CD8-positive, alpha-beta memory T cell (primary cell): ENCODE measurements around the gene ARSB. TPM values are rescaled to one million over a fixed set of nuclear protein-coding genes. Genes with fewer than 3 reads are reported as not detected.
A peak's percentile ranks its signal among the peaks of the same experiment; 100 is the strongest.
"Not testable (repeated sequence)": the region's sequence is repeated elsewhere in the genome, so short reads cannot be mapped to it uniquely, and the experiment has no call there.

Experiments
- CTCF ChIA-PET: fragments of 350-600 bp; sonication (Branson Sonifier 250); formaldehyde crosslinking; loops from one replicate; lab custom pipeline; 2021; ENCODE audit warnings: antibody characterized with exemption; lab: Charles Lee
- POLR2A ChIA-PET: fragments of 350-600 bp; sonication (Branson Sonifier 250); formaldehyde crosslinking; loops from one replicate; lab custom pipeline; 2021; ENCODE audit warnings: antibody characterized with exemption; lab: Charles Lee
- DNase-seq, 5 donors: peaks; one replicate each; pipeline versions ENCODE4 v3.0.0 to v3.0.0-alpha.2; 2020 to 2022; ENCODE audit warnings: mixed read lengths in 1 of 5
- H3K27ac ChIP-seq: one replicate; pipeline ENCODE4 v1.7.0; 2013; ENCODE audit warnings: low read depth, mild to moderate bottlenecking, low read length, moderate library complexity
- H3K27me3 ChIP-seq: 2 replicates; pipeline ENCODE4 v1.7.0; 2013; ENCODE audit warnings: low read length, mild to moderate bottlenecking; ENCODE audit not compliant: insufficient read depth, poor library complexity, severe bottlenecking
- H3K36me3 ChIP-seq: 2 replicates; pipeline ENCODE4 v1.7.0; 2013; ENCODE audit warnings: mild to moderate bottlenecking, low read length, moderate library complexity; ENCODE audit not compliant: insufficient read depth
- H3K4me1 ChIP-seq: 2 replicates; pipeline ENCODE4 v1.7.0; 2013; ENCODE audit warnings: mild to moderate bottlenecking, low read length, moderate library complexity; ENCODE audit not compliant: insufficient read depth
- H3K4me3 ChIP-seq: 2 replicates; pipeline ENCODE4 v1.7.0; 2013; ENCODE audit warnings: mild to moderate bottlenecking, low read length
- H3K9me3 ChIP-seq: 2 replicates; pipeline ENCODE4 v1.7.0; 2013; ENCODE audit warnings: mild to moderate bottlenecking, low read length
- H3K27ac Mint-ChIP-seq, 8 donors: one replicate each; pipeline ENCODE4 v1.8.0; 2020 to 2021; ENCODE audit warnings: mixed read lengths in 8 of 8, mild to moderate bottlenecking in 6 of 8, inconsistent platforms in 3 of 8, moderate library complexity in 3 of 8
- H3K27me3 Mint-ChIP-seq, 2 donors: one replicate each; pipeline ENCODE4 v1.8.0; 2020 to 2021; ENCODE audit warnings: mixed read lengths in 2 of 2, mild to moderate bottlenecking in 1 of 2, moderate library complexity in 1 of 2
- H3K36me3 Mint-ChIP-seq, 3 donors: one replicate each; pipeline ENCODE4 v1.8.0; 2020 to 2021; ENCODE audit warnings: mixed read lengths in 3 of 3, inconsistent platforms in 1 of 3, mild to moderate bottlenecking in 1 of 3
- H3K4me1 Mint-ChIP-seq, 3 donors: one replicate each; pipeline ENCODE4 v1.8.0; 2020 to 2021; ENCODE audit warnings: mixed read lengths in 3 of 3, inconsistent platforms in 1 of 3, mild to moderate bottlenecking in 1 of 3
- H3K4me3 Mint-ChIP-seq, 7 donors: one replicate each; pipeline ENCODE4 v1.8.0; 2020 to 2021; ENCODE audit warnings: mixed read lengths in 7 of 7, mild to moderate bottlenecking in 6 of 7, moderate library complexity in 4 of 7, inconsistent platforms in 2 of 7
- H3K9me3 Mint-ChIP-seq, 5 donors: one replicate each; pipeline ENCODE4 v1.8.0; 2020 to 2022; ENCODE audit warnings: mixed read lengths in 5 of 5, mild to moderate bottlenecking in 3 of 5, moderate library complexity in 2 of 5, inconsistent platforms in 1 of 5
- polyA plus RNA-seq: library from polyadenylated mRNA; unstranded; fragments of 300-500 nt; fragmentation: Illumina TruSeq; gene quantifications from one replicate; pipeline ENCODE4 v1.2.3, GENCODE V29; 2021
- total RNA-seq, 2 experiments: library from RNA; stranded (reverse); gene quantifications; one replicate each; pipeline ENCODE4 v1.2.3, GENCODE V29; 2021

The ARSB gene
- total and polyA plus RNA-seq, 3 experiments from 2014 or later: 5.1 to 19.9 (median 19.6) TPM

DNA sequence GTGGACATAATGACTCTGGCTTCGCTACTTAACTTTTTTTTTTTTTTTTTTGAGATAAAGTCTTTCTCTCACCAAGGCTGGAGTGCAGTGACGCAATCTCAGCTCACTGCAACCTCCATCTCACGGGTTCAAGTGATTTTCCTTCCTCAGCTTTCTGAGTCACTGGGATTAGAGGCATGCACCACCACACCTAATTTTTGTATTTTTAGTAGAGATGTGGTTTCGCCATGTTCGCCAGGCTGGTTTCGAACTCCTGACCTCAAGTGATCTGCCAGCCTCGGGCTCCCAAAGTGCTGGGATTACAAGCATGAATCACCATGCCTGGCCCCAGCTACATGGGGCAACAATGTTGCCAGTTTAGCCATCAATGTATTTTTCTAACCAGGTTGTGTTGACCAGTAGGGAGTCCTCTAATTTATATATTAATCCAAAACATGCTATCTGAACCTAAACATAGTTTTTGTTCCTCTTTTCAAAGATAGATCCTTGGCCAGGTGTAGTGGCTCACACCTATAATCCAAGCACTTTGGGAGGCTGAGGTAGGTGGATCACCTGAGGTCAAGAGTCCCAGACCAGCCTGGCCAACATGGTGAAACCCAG is 216.2 kb downstream of the ARSB start:
- Histone ChIP-seq H3K4me1 (no peaks in the 10 kb centered on the region), H3K27ac (no peak overlapping the region), H3K27me3 (no peaks in the 10 kb centered on the region), H3K36me3 (no peaks in the 10 kb centered on the region), H3K9me3 (no peaks in the 10 kb centered on the region), H3K4me3 (no peak overlapping the region)
- H3K4me1 Mint-ChIP-seq: peaks cover 2 to 6% (median 3%) of the 10 kb centered on the region in 3 donors
- peaks cover 1 to 11% of the 10 kb centered on the region in 2 donors for H3K27me3 Mint-ChIP-seq
- POLR2A ChIA-PET: no interaction called here
- no peaks in the 10 kb centered on the region for H3K9me3 Mint-ChIP-seq
- no peak for DNase-seq
- CTCF ChIA-PET: no interaction called here
- peaks cover 0 to 5% (median 3%) of the 10 kb centered on the region in 3 donors for H3K36me3 Mint-ChIP-seq
- H3K27ac Mint-ChIP-seq: peak overlapping the region in 1 of 8 donors; percentile 44
- no peak overlapping the region for H3K4me3 Mint-ChIP-seq

- Mint-ChIP-seq H3K4me3 (no peak overlapping the region), H3K9me3 (no peaks in the 10 kb centered on the region), H3K36me3 (peaks cover 0 to 12% (median 2%) of the 10 kb centered on the region in 3 donors), H3K4me1 (no peaks in the 10 kb centered on the region), H3K27ac (no peak overlapping the region), H3K27me3 (peaks cover 3 to 11% of the 10 kb centered on the region in 2 donors)
- ChIA-PET CTCF (no interaction called here), POLR2A (no interaction called here)
- Histone ChIP-seq H3K4me3 (no peak overlapping the region), H3K27me3 (no peaks in the 10 kb centered on the region), H3K36me3 (no peaks in the 10 kb centered on the region), H3K9me3 (no peaks in the 10 kb centered on the region), H3K4me1 (no peaks in the 10 kb centered on the region), H3K27ac (no peak overlapping the region)
- DNase-seq: no peak
Measured at GRCh38 chr5:78766412-78766762, 218.7 kb downstream of the ARSB start.

GRCh38 chr5:78765756-78766411 is 219.2 kb downstream of the ARSB start:
- H3K36me3 ChIP-seq: no peaks in the 10 kb centered on the region
- DNase-seq: no peak
- H3K27me3 ChIP-seq: no peaks in the 10 kb centered on the region
- no peaks in the 10 kb centered on the region for H3K9me3 ChIP-seq
- no peak overlapping the region for H3K27ac ChIP-seq
- H3K27me3 Mint-ChIP-seq: peaks cover 3 to 11% of the 10 kb centered on the region in 2 donors
- no peak overlapping the region for H3K4me3 Mint-ChIP-seq
- no peaks in the 10 kb centered on the region for H3K4me1 Mint-ChIP-seq
- H3K4me1 ChIP-seq: no peaks in the 10 kb centered on the region
- H3K4me3 ChIP-seq: no peak overlapping the region
- no peaks in the 10 kb centered on the region for H3K9me3 Mint-ChIP-seq
- CTCF ChIA-PET: no interaction called here
- peaks cover 0 to 12% (median 2%) of the 10 kb centered on the region in 3 donors for H3K36me3 Mint-ChIP-seq
- no peak overlapping the region for H3K27ac Mint-ChIP-seq
- POLR2A ChIA-PET: no interaction called here

DNA sequence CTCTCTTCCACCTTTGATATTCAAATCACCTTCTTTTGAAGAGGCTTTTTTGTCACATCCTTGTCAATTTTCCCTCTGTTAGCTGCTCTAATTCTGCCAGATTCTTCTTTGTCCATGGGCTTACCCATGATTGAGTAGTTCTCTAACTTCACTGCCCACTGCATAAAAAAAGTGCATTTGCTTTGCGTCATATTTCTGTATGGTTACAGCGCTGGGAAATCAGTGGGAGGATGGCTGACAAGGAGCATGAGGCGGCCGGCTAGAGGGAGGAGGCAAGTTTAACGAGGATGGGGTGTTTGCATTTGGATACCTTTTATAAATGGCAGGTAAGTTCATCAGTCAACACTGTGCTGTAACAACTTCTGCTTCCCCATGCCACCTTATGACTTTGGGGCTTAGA is 220.0 kb downstream of the ARSB start:
- Histone ChIP-seq H3K36me3 (no peaks in the 10 kb centered on the region), H3K4me1 (no peaks in the 10 kb centered on the region), H3K27me3 (no peaks in the 10 kb centered on the region), H3K9me3 (no peaks in the 10 kb centered on the region), H3K27ac (no peak overlapping the region), H3K4me3 (no peak overlapping the region)
- Mint-ChIP-seq H3K27me3 (peaks cover 3 to 11% of the 10 kb centered on the region in 2 donors), H3K27ac (no peak overlapping the region), H3K4me1 (no peaks in the 10 kb centered on the region), H3K4me3 (no peak overlapping the region), H3K9me3 (no peaks in the 10 kb centered on the region), H3K36me3 (peaks cover 0 to 12% (median 2%) of the 10 kb centered on the region in 3 donors)
- ChIA-PET CTCF (no interaction called here), POLR2A (no interaction called here)
- no peak for DNase-seq

DNA sequence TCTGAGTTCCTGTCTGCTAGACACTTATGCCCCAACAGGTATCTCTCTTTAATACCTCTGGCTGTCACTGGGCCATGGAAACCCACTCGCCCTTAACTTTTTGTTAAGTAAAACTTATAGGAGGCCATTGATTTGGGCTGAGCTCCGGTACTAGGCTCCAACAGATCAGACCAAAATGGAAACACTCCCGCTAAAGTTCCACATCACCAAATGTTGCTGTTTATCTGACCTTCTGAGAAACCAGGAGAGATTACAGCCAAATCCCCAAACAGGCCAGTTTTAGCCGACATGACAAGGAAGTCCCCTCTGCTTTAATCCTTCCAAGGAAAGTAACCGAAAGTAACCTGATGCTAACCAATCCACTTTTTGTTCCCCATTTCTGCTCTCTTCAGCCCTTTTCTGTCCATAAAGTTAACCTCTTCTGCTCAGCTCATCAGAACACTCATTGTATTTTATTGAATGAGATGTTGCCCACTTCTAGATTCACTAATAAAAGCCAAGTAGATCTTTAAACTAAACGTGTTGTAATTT is 221.4 kb downstream of the ARSB start:
- Mint-ChIP-seq H3K4me3 (no peak overlapping the region), H3K27me3 (peaks cover 3 to 11% of the 10 kb centered on the region in 2 donors), H3K36me3 (peaks cover 0 to 12% (median 2%) of the 10 kb centered on the region in 3 donors), H3K4me1 (no peaks in the 10 kb centered on the region), H3K27ac (no peak overlapping the region), H3K9me3 (no peaks in the 10 kb centered on the region)
- Histone ChIP-seq H3K4me3 (no peak overlapping the region), H3K36me3 (no peaks in the 10 kb centered on the region), H3K27me3 (no peaks in the 10 kb centered on the region), H3K27ac (no peak overlapping the region), H3K4me1 (no peaks in the 10 kb centered on the region), H3K9me3 (no peaks in the 10 kb centered on the region)
- POLR2A ChIA-PET: no interaction called here
- CTCF ChIA-PET: no interaction called here
- no peak for DNase-seq

DNA sequence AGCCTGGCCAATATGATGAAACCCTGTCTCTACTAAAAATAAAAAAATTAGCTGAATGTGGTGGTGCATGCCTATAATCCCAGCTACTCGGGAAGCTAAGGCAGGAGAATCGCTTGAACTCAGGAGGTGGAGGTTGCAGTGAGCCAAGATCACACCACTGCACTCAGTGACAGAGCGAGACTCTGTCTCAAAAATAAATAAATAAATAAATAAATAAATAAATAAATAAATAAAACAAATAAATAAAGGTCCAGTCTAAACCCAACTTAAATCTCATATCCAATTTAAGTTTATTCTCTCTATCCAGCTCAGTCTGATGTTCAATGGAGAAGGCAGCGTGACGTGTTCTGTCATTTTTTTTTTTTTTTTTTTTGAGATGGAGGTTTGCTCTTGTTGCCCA is 222.4 kb downstream of the ARSB start:
- POLR2A ChIA-PET: not testable (repeated sequence)

DNA sequence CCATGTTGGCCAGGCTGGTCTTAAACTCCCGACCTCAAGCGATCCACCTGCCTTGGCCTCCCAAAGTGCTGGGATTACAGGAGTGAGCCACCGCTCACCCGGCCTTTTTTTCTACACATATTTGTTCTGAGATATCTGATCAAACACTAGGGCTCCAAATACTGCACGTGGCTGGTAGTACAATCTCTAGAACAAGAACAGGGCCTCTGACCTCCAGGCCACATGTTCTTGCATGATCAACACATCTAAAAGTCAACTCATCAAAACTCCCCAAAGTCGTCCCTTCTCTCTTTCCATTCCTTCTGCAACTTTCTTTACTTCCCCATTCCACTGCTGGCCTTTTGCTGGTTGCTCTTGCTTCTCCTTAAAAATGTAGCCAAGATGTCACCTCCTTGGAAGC is 223.3 kb downstream of the ARSB start:
- Histone ChIP-seq H3K27ac (no peak overlapping the region), H3K9me3 (no peaks in the 10 kb centered on the region), H3K4me3 (no peak overlapping the region), H3K4me1 (no peaks in the 10 kb centered on the region), H3K36me3 (no peaks in the 10 kb centered on the region), H3K27me3 (no peaks in the 10 kb centered on the region)
- H3K27ac Mint-ChIP-seq: no peak overlapping the region
- H3K27me3 Mint-ChIP-seq: peaks cover 2 to 11% of the 10 kb centered on the region in 2 donors
- POLR2A ChIA-PET: no interaction called here
- H3K36me3 Mint-ChIP-seq: peaks cover 0 to 12% (median 2%) of the 10 kb centered on the region in 3 donors
- H3K4me1 Mint-ChIP-seq: no peaks in the 10 kb centered on the region
- no peak for DNase-seq
- H3K4me3 Mint-ChIP-seq: no peak overlapping the region
- H3K9me3 Mint-ChIP-seq: no peaks in the 10 kb centered on the region
- CTCF ChIA-PET: no interaction called here

More for the DNA sequence above, 222.4 kb downstream of the ARSB start:
- H3K4me3 ChIP-seq, H3K4me1 Mint-ChIP-seq, DNase-seq, H3K36me3 ChIP-seq, H3K9me3 Mint-ChIP-seq, H3K4me1 ChIP-seq, H3K4me3 Mint-ChIP-seq, CTCF ChIA-PET, H3K9me3 ChIP-seq, H3K27ac ChIP-seq, H3K27ac Mint-ChIP-seq, H3K27me3 ChIP-seq: not testable (repeated sequence)
- peaks cover 0 to 12% (median 2%) of the 10 kb centered on the region in 3 donors for H3K36me3 Mint-ChIP-seq
- H3K27me3 Mint-ChIP-seq: peaks cover 3 to 11% of the 10 kb centered on the region in 2 donors

DNA sequence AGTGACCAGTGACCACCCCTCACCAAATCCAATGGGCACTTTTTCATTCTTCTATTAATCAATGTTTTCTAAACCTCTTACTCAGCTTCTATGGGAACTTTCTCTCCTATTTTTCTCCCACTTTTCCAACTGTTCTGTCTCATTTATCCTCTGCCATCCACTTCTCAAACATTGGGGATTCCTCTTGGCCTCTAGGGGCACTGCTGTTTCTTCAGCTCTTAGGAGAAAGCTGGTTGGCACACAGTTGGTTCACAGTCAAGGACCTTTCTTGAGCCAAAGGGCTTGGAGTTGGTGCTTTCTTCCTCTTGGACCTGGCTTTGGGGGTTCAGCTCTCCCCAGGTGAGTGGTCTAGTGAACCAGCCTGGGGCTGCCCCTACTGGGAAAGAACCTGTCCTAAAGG is 224.3 kb downstream of the ARSB start:
- Mint-ChIP-seq H3K9me3 (no peaks in the 10 kb centered on the region), H3K4me3 (no peak overlapping the region), H3K27ac (no peak overlapping the region), H3K27me3 (peaks cover 2 to 7% of the 10 kb centered on the region in 2 donors), H3K36me3 (peaks cover 0 to 12% (median 2%) of the 10 kb centered on the region in 3 donors), H3K4me1 (no peaks in the 10 kb centered on the region)
- Histone ChIP-seq H3K27ac (no peak overlapping the region), H3K36me3 (no peaks in the 10 kb centered on the region), H3K9me3 (no peaks in the 10 kb centered on the region), H3K4me3 (no peak overlapping the region), H3K27me3 (no peaks in the 10 kb centered on the region), H3K4me1 (no peaks in the 10 kb centered on the region)
- POLR2A ChIA-PET: no interaction called here
- no peak for DNase-seq
- CTCF ChIA-PET: no interaction called here
